CD8-positive, alpha-beta memory T cell (primary cell): ENCODE measurements around the gene CYB5RL. TPM values are rescaled to one million over a fixed set of nuclear protein-coding genes. Genes with fewer than 3 reads are reported as not detected.
A peak's percentile ranks its signal among the peaks of the same experiment; 100 is the strongest.

ENCODE experiments used
- CTCF ChIA-PET: fragments of 350-600 bp; sonication (Branson Sonifier 250); formaldehyde crosslinking; loops from one replicate; lab custom pipeline; 2021; ENCODE audit warnings: antibody characterized with exemption; lab: Charles Lee
- POLR2A ChIA-PET: fragments of 350-600 bp; sonication (Branson Sonifier 250); formaldehyde crosslinking; loops from one replicate; lab custom pipeline; 2021; ENCODE audit warnings: antibody characterized with exemption; lab: Charles Lee
- DNase-seq, 5 donors: peaks; one replicate each; pipeline versions ENCODE4 v3.0.0 to v3.0.0-alpha.2; 2020 to 2022; ENCODE audit warnings: mixed read lengths in 1 of 5
- H3K27ac ChIP-seq: one replicate; pipeline ENCODE4 v1.7.0; 2013; ENCODE audit warnings: low read depth, mild to moderate bottlenecking, low read length, moderate library complexity
- H3K27me3 ChIP-seq: 2 replicates; pipeline ENCODE4 v1.7.0; 2013; ENCODE audit warnings: low read length, mild to moderate bottlenecking; ENCODE audit not compliant: insufficient read depth, poor library complexity, severe bottlenecking
- H3K36me3 ChIP-seq: 2 replicates; pipeline ENCODE4 v1.7.0; 2013; ENCODE audit warnings: mild to moderate bottlenecking, low read length, moderate library complexity; ENCODE audit not compliant: insufficient read depth
- H3K4me1 ChIP-seq: 2 replicates; pipeline ENCODE4 v1.7.0; 2013; ENCODE audit warnings: mild to moderate bottlenecking, low read length, moderate library complexity; ENCODE audit not compliant: insufficient read depth
- H3K4me3 ChIP-seq: 2 replicates; pipeline ENCODE4 v1.7.0; 2013; ENCODE audit warnings: mild to moderate bottlenecking, low read length
- H3K9me3 ChIP-seq: 2 replicates; pipeline ENCODE4 v1.7.0; 2013; ENCODE audit warnings: mild to moderate bottlenecking, low read length
- H3K27ac Mint-ChIP-seq, 8 donors: one replicate each; pipeline ENCODE4 v1.8.0; 2020 to 2021; ENCODE audit warnings: mixed read lengths in 8 of 8, mild to moderate bottlenecking in 6 of 8, inconsistent platforms in 3 of 8, moderate library complexity in 3 of 8
- H3K27me3 Mint-ChIP-seq, 2 donors: one replicate each; pipeline ENCODE4 v1.8.0; 2020 to 2021; ENCODE audit warnings: mixed read lengths in 2 of 2, mild to moderate bottlenecking in 1 of 2, moderate library complexity in 1 of 2
- H3K36me3 Mint-ChIP-seq, 3 donors: one replicate each; pipeline ENCODE4 v1.8.0; 2020 to 2021; ENCODE audit warnings: mixed read lengths in 3 of 3, inconsistent platforms in 1 of 3, mild to moderate bottlenecking in 1 of 3
- H3K4me1 Mint-ChIP-seq, 3 donors: one replicate each; pipeline ENCODE4 v1.8.0; 2020 to 2021; ENCODE audit warnings: mixed read lengths in 3 of 3, inconsistent platforms in 1 of 3, mild to moderate bottlenecking in 1 of 3
- H3K4me3 Mint-ChIP-seq, 7 donors: one replicate each; pipeline ENCODE4 v1.8.0; 2020 to 2021; ENCODE audit warnings: mixed read lengths in 7 of 7, mild to moderate bottlenecking in 6 of 7, moderate library complexity in 4 of 7, inconsistent platforms in 2 of 7
- H3K9me3 Mint-ChIP-seq, 5 donors: one replicate each; pipeline ENCODE4 v1.8.0; 2020 to 2022; ENCODE audit warnings: mixed read lengths in 5 of 5, mild to moderate bottlenecking in 3 of 5, moderate library complexity in 2 of 5, inconsistent platforms in 1 of 5
- polyA plus RNA-seq: library from polyadenylated mRNA; unstranded; fragments of 300-500 nt; fragmentation: Illumina TruSeq; gene quantifications from one replicate; pipeline ENCODE4 v1.2.3, GENCODE V29; 2021
- total RNA-seq, 2 experiments: library from RNA; stranded (reverse); gene quantifications; one replicate each; pipeline ENCODE4 v1.2.3, GENCODE V29; 2021

CYB5RL gene
- total and polyA plus RNA-seq, 3 experiments from 2014 or later, result 3.7 to 13.9 (median 11.8) TPM

DNA sequence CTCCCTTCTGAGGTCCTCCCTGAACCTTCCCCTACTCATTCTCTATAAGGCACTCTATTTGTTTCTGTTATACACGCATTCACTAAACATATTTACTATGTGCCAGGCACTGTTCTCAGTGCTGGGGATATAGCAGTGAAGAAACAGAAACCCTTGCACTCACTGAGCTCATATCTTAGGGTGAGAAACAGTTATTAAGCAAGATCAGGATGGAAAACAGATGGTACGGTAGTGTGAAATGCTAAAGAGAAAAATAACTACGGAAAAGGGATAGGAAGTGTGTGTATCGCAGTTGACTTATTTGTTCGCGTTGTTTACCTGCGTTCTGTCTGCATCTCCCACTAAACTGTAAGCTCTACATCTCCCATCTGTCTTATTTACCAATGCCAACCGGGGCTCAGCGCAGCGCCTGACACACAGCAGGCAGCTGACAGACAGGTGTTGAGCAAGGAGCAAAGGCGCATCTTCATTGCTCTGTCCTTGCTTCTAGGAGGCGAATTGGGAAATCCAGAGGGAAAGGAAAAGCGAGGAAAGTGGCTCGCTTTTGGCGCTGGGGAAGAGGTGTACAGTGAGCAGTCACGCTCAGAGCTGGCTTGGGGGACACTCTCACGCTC, 572 bp downstream of the CYB5RL start:
- Histone ChIP-seq H3K36me3 (no peaks in the 10 kb centered on the region), H3K4me3 (peak overlapping the region; percentile 94), H3K9me3 (no peaks in the 10 kb centered on the region), H3K27ac (peak overlapping the region; percentile 64), H3K4me1 (peaks cover 19% of the 10 kb centered on the region), H3K27me3 (no peaks in the 10 kb centered on the region)
- ChIA-PET CTCF (interaction anchor here (0.9 to 2.4 kb wide), 6 partner anchors 9 to 290 kb away, joined by 3 to 13 read pairs (median 3); partner anchors contain the start of gene SSBP3), POLR2A (interaction anchor here (1.1 kb wide), 1 partner anchor 207 kb away, joined by 4 read pairs; the partner anchor contains the start of gene SSBP3)
- DNase-seq, result no peak
- Mint-ChIP-seq H3K4me3 (peak overlapping the region; percentile 88 to 96 (median 93)), H3K36me3 (peaks cover 0 to 44% (median 3%) of the 10 kb centered on the region in 3 donors), H3K4me1 (peaks cover 37 to 52% (median 37%) of the 10 kb centered on the region in 3 donors), H3K27me3 (no peaks in the 10 kb centered on the region), H3K27ac (peak overlapping the region; percentile 27 to 93 (median 92)), H3K9me3 (no peaks in the 10 kb centered on the region)

DNA sequence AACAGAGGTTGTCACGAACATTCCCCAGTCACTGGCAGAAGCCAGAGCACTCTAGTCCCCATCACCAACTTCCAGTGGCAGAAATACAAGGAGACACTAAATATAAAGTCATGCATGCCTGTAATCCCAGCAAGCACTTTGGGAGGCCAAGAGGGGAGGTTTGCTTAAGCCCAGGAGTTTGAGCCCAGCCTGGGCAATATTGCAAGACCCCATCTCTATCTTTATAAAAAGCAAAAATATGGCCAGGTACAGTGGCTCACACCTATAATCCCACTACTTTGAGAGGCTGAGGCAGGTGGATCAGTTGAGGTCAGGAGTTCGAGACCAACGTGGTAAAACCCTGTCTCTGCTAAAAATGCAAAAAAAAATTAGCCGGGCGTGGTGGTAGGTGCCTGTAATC, 6.4 kb downstream of the CYB5RL start:
- no peaks in the 10 kb centered on the region for H3K27me3 ChIP-seq
- ChIA-PET POLR2A (no interaction called here), CTCF (no interaction called here)
- no peak overlapping the region for H3K4me3 ChIP-seq
- H3K27ac ChIP-seq, result no peak overlapping the region
- H3K9me3 ChIP-seq, result no peaks in the 10 kb centered on the region
- no peaks in the 10 kb centered on the region for H3K27me3 Mint-ChIP-seq
- no peak overlapping the region for H3K27ac Mint-ChIP-seq
- no peak for DNase-seq
- H3K4me3 Mint-ChIP-seq, result peak overlapping the region in 1 of 7 donors; percentile 8
- H3K4me1 ChIP-seq, result no peaks in the 10 kb centered on the region
- H3K4me1 Mint-ChIP-seq, result no peaks in the 10 kb centered on the region
- H3K36me3 Mint-ChIP-seq, result peaks cover 6 to 58% (median 11%) of the 10 kb centered on the region in 3 donors
- no peaks in the 10 kb centered on the region for H3K9me3 Mint-ChIP-seq
- no peaks in the 10 kb centered on the region for H3K36me3 ChIP-seq

DNA sequence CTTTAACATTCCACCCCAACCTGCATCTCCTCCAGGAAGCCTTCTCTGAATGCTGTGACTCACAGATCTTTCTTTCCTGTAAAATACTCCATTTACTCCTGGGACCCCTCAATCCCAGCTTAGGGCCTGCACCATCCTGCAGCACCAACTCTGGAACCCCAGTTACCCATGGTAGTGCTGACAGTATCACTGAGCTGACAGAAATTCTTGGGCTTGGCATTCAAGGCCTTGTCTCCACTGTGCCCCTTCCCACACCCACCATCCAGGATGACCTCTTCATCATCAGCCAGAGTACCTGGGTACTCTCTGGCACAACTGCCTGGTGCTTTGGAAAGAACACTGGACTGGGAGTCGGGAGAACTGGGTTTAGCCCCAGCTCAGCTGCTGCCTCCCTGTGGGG, 8.3 kb downstream of the CYB5RL start:
- Histone ChIP-seq H3K4me1 (no peaks in the 10 kb centered on the region), H3K36me3 (peaks cover 1% of the 10 kb centered on the region), H3K4me3 (no peak overlapping the region), H3K9me3 (no peaks in the 10 kb centered on the region), H3K27me3 (no peaks in the 10 kb centered on the region), H3K27ac (no peak overlapping the region)
- H3K4me3 Mint-ChIP-seq, result no peak overlapping the region
- DNase-seq, result no peak
- ChIA-PET POLR2A (no interaction called here), CTCF (no interaction called here)
- peaks cover 6 to 73% (median 19%) of the 10 kb centered on the region in 3 donors for H3K36me3 Mint-ChIP-seq
- no peaks in the 10 kb centered on the region for H3K27me3 Mint-ChIP-seq
- H3K4me1 Mint-ChIP-seq, result no peaks in the 10 kb centered on the region
- no peaks in the 10 kb centered on the region for H3K9me3 Mint-ChIP-seq
- H3K27ac Mint-ChIP-seq, result no peak overlapping the region

DNA sequence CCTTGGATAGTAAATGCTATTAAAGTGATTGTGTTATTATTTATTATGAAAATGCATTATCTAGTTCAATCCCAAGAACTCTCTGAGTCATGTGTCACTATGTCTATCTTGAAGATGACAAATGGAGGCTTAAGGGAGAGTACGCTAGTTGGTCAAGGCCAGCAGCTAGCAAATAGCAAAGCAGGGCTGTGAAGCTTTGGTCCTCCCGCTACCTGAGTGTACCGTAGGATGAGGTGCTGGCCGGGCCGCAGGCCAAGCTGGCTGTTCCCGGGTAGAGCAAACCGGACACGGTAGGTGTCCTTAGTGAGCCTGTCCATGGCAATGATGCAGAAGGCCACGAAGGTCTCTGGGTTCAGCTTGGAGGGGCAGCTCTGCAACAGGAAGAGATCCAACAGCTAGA, 9.3 kb downstream of the CYB5RL start:
- ChIA-PET POLR2A (no interaction called here), CTCF (interaction anchor here (1.4 kb wide), 1 partner anchor 9 kb away, joined by 3 read pairs; the partner anchor contains the start of genes CYB5RL and MRPL37)
- peaks cover 6 to 79% (median 23%) of the 10 kb centered on the region in 3 donors for H3K36me3 Mint-ChIP-seq
- H3K4me1 ChIP-seq, result no peaks in the 10 kb centered on the region
- no peaks in the 10 kb centered on the region for H3K27me3 ChIP-seq
- peaks cover 3% of the 10 kb centered on the region for H3K36me3 ChIP-seq
- no peak overlapping the region for H3K4me3 Mint-ChIP-seq
- H3K27ac Mint-ChIP-seq, result no peak overlapping the region
- no peak overlapping the region for H3K4me3 ChIP-seq
- no peaks in the 10 kb centered on the region for H3K27me3 Mint-ChIP-seq
- no peak for DNase-seq
- no peaks in the 10 kb centered on the region for H3K9me3 ChIP-seq
- H3K27ac ChIP-seq, result no peak overlapping the region
- H3K9me3 Mint-ChIP-seq, result no peaks in the 10 kb centered on the region
- H3K4me1 Mint-ChIP-seq, result no peaks in the 10 kb centered on the region

DNA sequence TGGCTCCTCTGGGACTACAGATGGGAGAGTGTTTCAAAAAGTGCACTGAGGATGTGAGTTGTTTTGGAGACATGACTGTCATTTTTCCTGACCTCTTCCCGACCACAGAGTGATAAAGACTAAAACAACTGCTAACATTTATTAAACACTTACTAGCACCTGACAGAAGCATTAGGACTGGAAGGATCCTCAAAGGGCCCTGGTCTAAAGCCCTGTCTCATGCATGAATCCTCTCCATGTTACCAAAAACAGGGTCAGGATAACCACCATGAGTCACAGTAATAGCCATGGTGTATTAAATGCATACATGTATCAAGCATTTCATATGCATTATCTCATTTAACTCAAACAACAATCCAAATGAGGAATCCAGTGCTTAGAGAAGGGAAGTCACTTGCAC, 11.5 kb downstream of the CYB5RL start:
- Mint-ChIP-seq H3K9me3 (no peaks in the 10 kb centered on the region), H3K27ac (no peak overlapping the region), H3K27me3 (no peaks in the 10 kb centered on the region), H3K36me3 (peaks cover 6 to 71% (median 22%) of the 10 kb centered on the region in 3 donors), H3K4me1 (no peaks in the 10 kb centered on the region), H3K4me3 (no peak overlapping the region)
- no peak for DNase-seq
- Histone ChIP-seq H3K36me3 (peaks cover 3% of the 10 kb centered on the region), H3K27me3 (no peaks in the 10 kb centered on the region), H3K4me1 (no peaks in the 10 kb centered on the region), H3K9me3 (no peaks in the 10 kb centered on the region), H3K27ac (no peak overlapping the region), H3K4me3 (no peak overlapping the region)
- CTCF ChIA-PET, result no interaction called here
- POLR2A ChIA-PET, result no interaction called here

DNA sequence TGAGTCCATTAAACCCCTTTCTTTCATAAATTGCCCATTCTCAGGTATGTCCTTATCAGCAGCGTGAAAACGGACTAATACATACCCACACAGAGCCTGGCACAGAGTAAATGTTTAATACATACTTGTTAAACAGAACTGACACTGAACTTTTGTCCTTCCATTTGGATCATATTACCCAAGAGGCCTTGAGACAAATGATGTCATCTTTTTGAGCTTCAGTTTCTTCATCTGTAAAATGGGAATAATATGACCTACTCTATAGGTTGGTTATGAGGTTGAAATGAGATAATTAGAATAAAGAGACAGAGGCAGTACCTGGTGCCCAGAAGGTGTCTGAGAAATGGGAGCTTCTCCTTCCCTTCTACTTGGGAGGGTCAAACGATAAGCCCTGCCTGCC, 13.8 kb downstream of the CYB5RL start:
- no peaks in the 10 kb centered on the region for H3K27me3 ChIP-seq
- Mint-ChIP-seq H3K27me3 (no peaks in the 10 kb centered on the region), H3K36me3 (peaks cover under 1 to 56% (median 18%) of the 10 kb centered on the region in 3 donors), H3K27ac (no peak overlapping the region), H3K4me1 (no peaks in the 10 kb centered on the region), H3K4me3 (no peak overlapping the region), H3K9me3 (no peaks in the 10 kb centered on the region)
- peaks cover 3% of the 10 kb centered on the region for H3K36me3 ChIP-seq
- POLR2A ChIA-PET, result no interaction called here
- CTCF ChIA-PET, result interaction anchor here (1.2 to 1.3 kb wide), 2 partner anchors 14 kb away, joined by 3 read pairs; partner anchors contain the start of genes CYB5RL and MRPL37
- no peak overlapping the region for H3K4me3 ChIP-seq
- no peaks in the 10 kb centered on the region for H3K4me1 ChIP-seq
- DNase-seq, result no peak
- no peaks in the 10 kb centered on the region for H3K9me3 ChIP-seq
- no peak overlapping the region for H3K27ac ChIP-seq

DNA sequence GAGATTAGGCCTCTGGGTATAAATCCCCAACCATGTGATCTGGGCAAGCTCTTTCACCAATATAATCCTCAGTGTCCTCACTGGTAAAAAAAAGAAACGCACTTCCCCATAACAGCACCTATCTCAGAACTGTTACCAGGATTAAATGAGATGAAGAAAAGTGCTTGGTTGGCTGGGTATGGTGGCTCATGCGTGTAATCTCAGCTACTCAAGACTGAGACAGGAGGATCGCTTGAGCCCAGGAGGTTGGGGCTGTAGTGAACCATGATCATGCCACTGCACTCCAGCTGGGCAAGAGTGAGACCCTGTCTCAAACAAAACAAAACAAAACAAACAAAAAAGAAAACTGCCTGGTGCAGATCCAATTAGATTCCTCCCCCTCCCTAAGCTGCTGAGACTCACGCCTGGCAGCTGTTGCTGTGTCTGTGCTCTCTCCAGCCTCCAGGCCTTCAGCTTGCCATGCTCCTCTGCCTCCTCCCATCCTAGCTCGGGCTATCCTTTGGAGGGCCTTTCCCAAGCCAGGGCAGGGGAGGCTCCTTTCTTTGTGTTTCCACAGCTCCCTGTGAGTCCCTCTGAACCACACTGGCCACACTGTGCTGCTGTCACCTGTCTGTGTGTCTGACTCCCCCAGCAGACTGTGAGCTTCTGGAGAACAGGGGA, 19.0 kb downstream of the CYB5RL start:
- Histone ChIP-seq H3K36me3 (no peaks in the 10 kb centered on the region), H3K27ac (no peak overlapping the region), H3K4me1 (no peaks in the 10 kb centered on the region), H3K9me3 (no peaks in the 10 kb centered on the region), H3K4me3 (no peak overlapping the region), H3K27me3 (no peaks in the 10 kb centered on the region)
- H3K27me3 Mint-ChIP-seq, result no peaks in the 10 kb centered on the region
- peak overlapping the region in 4 of 8 donors; percentile 12 to 57 (median 44) for H3K27ac Mint-ChIP-seq
- no peak overlapping the region for H3K4me3 Mint-ChIP-seq
- H3K36me3 Mint-ChIP-seq, result peaks cover 0 to 38% (median 5%) of the 10 kb centered on the region in 3 donors
- H3K9me3 Mint-ChIP-seq, result no peaks in the 10 kb centered on the region
- ChIA-PET POLR2A (interaction anchor here (1.4 kb wide), 1 partner anchor 308 kb away, joined by 3 read pairs; no protein-coding TSS in a partner anchor), CTCF (interaction anchor here (0.9 to 4.3 kb wide), 4 partner anchors 10 to 319 kb away, joined by 3 to 25 read pairs (median 6); no protein-coding TSS in a partner anchor)
- peak in 1 of 5 donors; percentile 30 for DNase-seq
- H3K4me1 Mint-ChIP-seq, result no peaks in the 10 kb centered on the region
